ENCODE data around the gene PPP1R11. TPM values are rescaled to one million over a fixed set of nuclear protein-coding genes. Genes with fewer than 3 reads are reported as not detected.

The PPP1R11 gene
- total RNA-seq, 1 experiment from 2014 or later = 23.8 TPM

GRCh38 chr6:30025186-30025585 is 41.8 kb upstream of the PPP1R11 start:
- H3K23ac ChIP-seq (ENCODE audit: insufficient read length, low read depth, low read length) = no peak overlapping the region
- no peaks in the 10 kb centered on the region for H3K4me1 ChIP-seq (ENCODE audit: insufficient read depth, low read length)
- no peak overlapping the region for H3K9ac ChIP-seq (ENCODE audit: extremely low read depth, insufficient read length, low read length)
- no peak overlapping the region for H2AFZ ChIP-seq (ENCODE audit: low read length)
- no peak overlapping the region for H3K27ac ChIP-seq (ENCODE audit: insufficient read length, low read depth, low read length)
- H3K14ac ChIP-seq (ENCODE audit: insufficient read depth, low read length) = no peak overlapping the region
- H3K4me2 ChIP-seq (ENCODE audit: insufficient read depth, insufficient read length, low read length) = no peak overlapping the region
- Mint-ChIP-seq H3K4me1 (no peaks in the 10 kb centered on the region), H3K36me3 (ENCODE audit: insufficient read depth in 1 of 3, low read depth in 3 of 3) (no peaks in the 10 kb centered on the region), H3K9me3 (no peaks in the 10 kb centered on the region), H3K4me3 (no peak overlapping the region), H3K27me3 (ENCODE audit: low read depth) (no peaks in the 10 kb centered on the region), H3K27ac (no peak overlapping the region)
- H2BK120ac ChIP-seq (ENCODE audit: low read depth, low read length, poor library complexity, severe bottlenecking) = no peak overlapping the region
- no peaks in the 10 kb centered on the region for H4K20me1 ChIP-seq (ENCODE audit: control insufficient read depth, insufficient read depth, insufficient read length)
- H2BK12ac ChIP-seq (ENCODE audit: insufficient read length, low read depth, low read length) = no peak overlapping the region
- no peaks in the 10 kb centered on the region for H3K79me1 ChIP-seq (ENCODE audit: insufficient read depth, low read depth, low read length, poor library complexity, severe bottlenecking)
- no peak overlapping the region for H2BK15ac ChIP-seq (ENCODE audit: low read depth, low read length)
- H3K18ac ChIP-seq (ENCODE audit: insufficient read length, low read depth, low read length) = no peak overlapping the region
- H3K23me2 ChIP-seq (ENCODE audit: insufficient read length, low read depth, low read length, poor library complexity, severe bottlenecking) = no peaks in the 10 kb centered on the region
- WGBS (ENCODE audit: extremely low coverage, insufficient read length, low lambda C conversion rate) = no CpG with 5 or more reads among the region's 1 CpG
- H2AK5ac ChIP-seq (ENCODE audit: insufficient read length, low read length) = no peak overlapping the region
- no peaks in the 10 kb centered on the region for H3K27me3 ChIP-seq (ENCODE audit: insufficient read depth, low read length)
- H3T11ph ChIP-seq (ENCODE audit: low read length) = no peak overlapping the region
- DNase-seq = no peak
- TF ChIP-seq CTCF (conservative IDR thresholded peaks at IDR 0.05) = no peak
- no peak overlapping the region for H4K8ac ChIP-seq (replicated peaks; ENCODE audit: insufficient read length, low read depth, low read length)
- no peaks in the 10 kb centered on the region for H3K9me3 ChIP-seq (ENCODE audit: control insufficient read depth, low read depth, low read length)
- H3K4ac ChIP-seq (ENCODE audit: low read depth, low read length) = no peak overlapping the region
- H3K79me2 ChIP-seq (ENCODE audit: insufficient read depth, low read length) = no peaks in the 10 kb centered on the region
- H4K91ac ChIP-seq (ENCODE audit: insufficient read length, low read depth, low read length) = no peak overlapping the region
- H2BK5ac ChIP-seq (ENCODE audit: insufficient read length, low read length) = no peak overlapping the region
- H4K5ac ChIP-seq (ENCODE audit: insufficient read length, low read depth, low read length) = no peak overlapping the region
- no peak overlapping the region for H2BK20ac ChIP-seq (ENCODE audit: low read depth, low read length, poor library complexity, severe bottlenecking)
- no peak overlapping the region for H3K56ac ChIP-seq (ENCODE audit: insufficient read length, low read depth, low read length)
